22Rv1 (cell line): ENCODE measurements around the gene ABCG2.

Experiments used
- ZFX ChIP-seq: fragments of 450-650 bp; IDR thresholded peaks from 2 replicates; pipeline ENCODE4 v1.6.1; 2017; ENCODE audit warnings: antibody characterized with exemption, borderline replicate concordance
- TF ChIP-seq, protein P1 (sequence below): fragments of 450-650 bp; IDR thresholded peaks from 2 replicates; pipeline ENCODE4 v1.5.1; 2017; ENCODE audit warnings: mild to moderate bottlenecking

DNA sequence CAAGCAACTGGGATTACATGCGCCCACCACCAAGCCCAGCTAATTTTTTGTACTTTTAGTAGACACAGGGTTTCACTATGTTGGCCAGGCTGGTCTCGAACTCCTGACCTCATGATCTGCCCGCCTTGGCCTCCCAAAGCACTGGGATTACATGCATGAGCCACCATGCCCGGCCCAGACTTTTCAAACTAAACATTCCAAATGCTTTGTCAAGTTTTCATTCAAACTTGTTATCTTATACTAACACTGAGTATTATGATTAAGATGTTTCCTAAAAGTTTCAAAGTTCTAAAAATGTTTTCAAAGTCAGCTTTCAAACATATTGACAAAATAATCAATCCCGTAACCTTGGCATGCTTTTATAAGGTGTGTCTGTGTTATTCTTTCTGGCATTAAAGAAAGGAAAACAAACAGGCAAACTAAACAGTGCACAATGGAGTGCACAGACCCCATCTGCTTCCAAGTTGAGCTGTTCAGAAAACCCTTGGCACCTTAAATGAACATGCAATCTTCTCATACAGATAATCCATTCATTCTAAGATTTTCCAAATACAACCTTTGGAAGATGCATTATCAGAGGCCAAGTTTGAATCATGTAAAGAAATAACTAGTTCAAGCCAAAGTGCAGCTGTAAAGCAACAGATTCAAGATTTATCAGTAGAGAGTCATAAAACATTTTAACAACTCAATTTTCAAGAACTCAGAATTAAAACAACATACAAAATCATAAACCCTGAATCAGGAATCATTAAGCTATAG, 49.1 kb downstream of the ABCG2 start:
- TF ChIP-seq, protein P1, sequence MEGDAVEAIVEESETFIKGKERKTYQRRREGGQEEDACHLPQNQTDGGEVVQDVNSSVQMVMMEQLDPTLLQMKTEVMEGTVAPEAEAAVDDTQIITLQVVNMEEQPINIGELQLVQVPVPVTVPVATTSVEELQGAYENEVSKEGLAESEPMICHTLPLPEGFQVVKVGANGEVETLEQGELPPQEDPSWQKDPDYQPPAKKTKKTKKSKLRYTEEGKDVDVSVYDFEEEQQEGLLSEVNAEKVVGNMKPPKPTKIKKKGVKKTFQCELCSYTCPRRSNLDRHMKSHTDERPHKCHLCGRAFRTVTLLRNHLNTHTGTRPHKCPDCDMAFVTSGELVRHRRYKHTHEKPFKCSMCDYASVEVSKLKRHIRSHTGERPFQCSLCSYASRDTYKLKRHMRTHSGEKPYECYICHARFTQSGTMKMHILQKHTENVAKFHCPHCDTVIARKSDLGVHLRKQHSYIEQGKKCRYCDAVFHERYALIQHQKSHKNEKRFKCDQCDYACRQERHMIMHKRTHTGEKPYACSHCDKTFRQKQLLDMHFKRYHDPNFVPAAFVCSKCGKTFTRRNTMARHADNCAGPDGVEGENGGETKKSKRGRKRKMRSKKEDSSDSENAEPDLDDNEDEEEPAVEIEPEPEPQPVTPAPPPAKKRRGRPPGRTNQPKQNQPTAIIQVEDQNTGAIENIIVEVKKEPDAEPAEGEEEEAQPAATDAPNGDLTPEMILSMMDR, result no peak
- no peak for TF ChIP-seq ZFX
